Mesenchymal stem cell (in vitro differentiated cells and primary cell): Measurements from ENCODE around the gene TMEM35A.

Experiments
- DNase-seq: peaks from one replicate; pipeline ENCODE4 v3.0.0-alpha.2; 2013
- H2AFZ ChIP-seq: one replicate; pipeline ENCODE4 v1.6.1; 2013; ENCODE audit warnings: low read depth, mild to moderate bottlenecking, control low read depth, inconsistent platforms, low read length, moderate library complexity
- H2AK5ac ChIP-seq: 2 replicates; pipeline ENCODE4 v1.6.1; 2013; ENCODE audit warnings: low read length, moderate library complexity, mild to moderate bottlenecking, inconsistent platforms; ENCODE audit not compliant: severe bottlenecking
- H2BK120ac ChIP-seq: one replicate; pipeline ENCODE4 v1.6.1; 2013; ENCODE audit warnings: low read depth, mild to moderate bottlenecking, inconsistent platforms, low read length, moderate library complexity
- H2BK12ac ChIP-seq, 2 experiments: one replicate each; pipeline ENCODE4 v1.6.1; 2013; ENCODE audit warnings: inconsistent platforms in 2 of 2, low read length in 2 of 2, mild to moderate bottlenecking in 2 of 2, moderate library complexity in 2 of 2, control low read depth in 1 of 2
- H2BK15ac ChIP-seq: one replicate; pipeline ENCODE4 v1.6.1; 2013; ENCODE audit warnings: mild to moderate bottlenecking, low read depth, inconsistent platforms; ENCODE audit not compliant: poor library complexity, severe bottlenecking
- H2BK5ac ChIP-seq: 2 replicates; pipeline ENCODE4 v1.6.1; 2013; ENCODE audit warnings: low read depth, mild to moderate bottlenecking, low read length, control low read depth, inconsistent platforms; ENCODE audit not compliant: poor library complexity, severe bottlenecking
- H3K14ac ChIP-seq, 2 experiments: one replicate each; pipeline ENCODE4 v1.6.1; 2013; ENCODE audit warnings: inconsistent platforms in 2 of 2, low read length in 2 of 2, control low read depth in 1 of 2, mild to moderate bottlenecking in 1 of 2, moderate library complexity in 1 of 2
- H3K18ac ChIP-seq, 2 experiments: one replicate each; pipeline ENCODE4 v1.6.1; 2013; ENCODE audit warnings: inconsistent platforms in 2 of 2, low read length in 2 of 2, control low read depth in 1 of 2, low read depth in 1 of 2, mild to moderate bottlenecking in 1 of 2
- H3K23ac ChIP-seq, 2 experiments: one replicate each; pipeline ENCODE4 v1.6.1; 2013; ENCODE audit warnings: inconsistent platforms in 2 of 2, low read length in 2 of 2, mild to moderate bottlenecking in 2 of 2, moderate library complexity in 2 of 2, control low read depth in 1 of 2
- H3K27ac ChIP-seq: 2 replicates; pipeline ENCODE4 v1.5.1; 2013; ENCODE audit warnings: mild to moderate bottlenecking, moderate library complexity, low read length, control low read depth, inconsistent platforms; ENCODE audit not compliant: poor library complexity, severe bottlenecking
- H3K27me3 ChIP-seq, 2 experiments: 2 replicates each; pipeline versions ENCODE4 v1.6.1 to v1.7.0; 2013; ENCODE audit warnings: low read length in 2 of 2, mild to moderate bottlenecking in 2 of 2, moderate library complexity in 2 of 2, control low read depth in 1 of 2, inconsistent platforms in 1 of 2; ENCODE audit not compliant: control insufficient read depth in 1 of 2, insufficient read depth in 1 of 2
- H3K36me3 ChIP-seq, 2 experiments: 2 replicates each; pipeline versions ENCODE4 v1.6.1 to v1.7.0; 2013; ENCODE audit warnings: low read length in 2 of 2, control low read depth in 1 of 2, inconsistent platforms in 1 of 2, low read depth in 1 of 2, mild to moderate bottlenecking in 1 of 2; ENCODE audit not compliant: insufficient read depth in 2 of 2, control insufficient read depth in 1 of 2
- H3K4ac ChIP-seq, 2 experiments: one replicate each; pipeline ENCODE4 v1.6.1; 2013; ENCODE audit warnings: inconsistent platforms in 2 of 2, low read length in 2 of 2, mild to moderate bottlenecking in 2 of 2, moderate library complexity in 2 of 2, control low read depth in 1 of 2, low read depth in 1 of 2
- H3K4me1 ChIP-seq: 2 replicates; pipeline ENCODE4 v1.6.1; 2013; ENCODE audit warnings: low read depth, low read length, control low read depth; ENCODE audit not compliant: control insufficient read depth, insufficient read depth
- H3K4me2 ChIP-seq: 2 replicates; pipeline ENCODE4 v1.6.1; 2013; ENCODE audit warnings: low read length, mild to moderate bottlenecking, inconsistent platforms; ENCODE audit not compliant: poor library complexity, severe bottlenecking
- H3K4me3 ChIP-seq, 2 experiments: 2 replicates each; pipeline versions ENCODE4 v1.5.1 to v1.7.0; 2013; ENCODE audit warnings: low read length in 2 of 2, mild to moderate bottlenecking in 2 of 2, control low read depth in 1 of 2, low read depth in 1 of 2; ENCODE audit not compliant: insufficient read depth in 1 of 2
- H3K79me1 ChIP-seq: replicated peaks from 2 replicates; pipeline ENCODE4 v1.6.1; 2013; ENCODE audit warnings: mild to moderate bottlenecking, control low read depth, low read length, inconsistent platforms; ENCODE audit not compliant: poor library complexity, severe bottlenecking
- H3K9ac ChIP-seq: 2 replicates; pipeline ENCODE4 v1.7.0; 2013; ENCODE audit warnings: mild to moderate bottlenecking, low read length, moderate library complexity
- H3K9me3 ChIP-seq: 2 replicates; pipeline ENCODE4 v1.7.0; 2013; ENCODE audit warnings: mild to moderate bottlenecking, low read length; ENCODE audit not compliant: control insufficient read depth
- H4K8ac ChIP-seq: one replicate; pipeline ENCODE4 v1.6.1; 2013; ENCODE audit warnings: inconsistent platforms, mild to moderate bottlenecking, low read length, moderate library complexity
- H4K91ac ChIP-seq: one replicate; pipeline ENCODE4 v1.6.1; 2013; ENCODE audit warnings: mild to moderate bottlenecking, low read length, inconsistent platforms
- WGBS: methylation state at CpG from one replicate; pipeline ENCODE4 v1.1.7; 2013; ENCODE audit warnings: mixed read lengths; 5-methylcytosine and 5-hydroxymethylcytosine counted together

TMEM35A gene

DNA sequence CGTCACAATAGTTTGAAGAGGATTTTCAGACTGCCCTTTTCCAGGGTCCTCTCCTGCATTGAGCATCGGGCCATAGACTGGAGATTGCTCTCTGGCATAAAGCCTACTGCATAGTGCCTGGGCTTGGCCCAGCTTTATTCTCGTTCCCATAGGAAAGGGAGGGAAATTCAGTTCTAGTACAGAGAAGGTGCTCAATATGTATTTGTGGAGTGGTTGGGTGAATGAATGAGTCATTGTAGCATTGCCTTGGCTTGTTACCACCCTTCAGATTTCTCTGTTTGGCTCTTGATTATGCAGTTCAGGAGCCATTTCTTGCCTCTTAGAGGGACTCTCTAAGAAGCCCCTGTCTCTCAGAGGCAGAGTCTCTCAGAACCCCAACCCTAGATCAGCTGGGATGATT, 2.6 kb downstream of the TMEM35A start:
- no peaks in the 10 kb centered on the region for H3K79me1 ChIP-seq
- peak overlapping the region in 1 of 2 experiments; percentile 84 for H3K4me3 ChIP-seq
- no peaks in the 10 kb centered on the region for H3K36me3 ChIP-seq
- H3K27ac ChIP-seq = no peak overlapping the region
- H2BK5ac ChIP-seq = no peak overlapping the region
- H3K9ac ChIP-seq = no peak overlapping the region
- H3K4me2 ChIP-seq = no peak overlapping the region
- H2AFZ ChIP-seq = no peak overlapping the region
- no peak overlapping the region for H3K4ac ChIP-seq
- no peak overlapping the region for H2BK15ac ChIP-seq
- no peak overlapping the region for H4K8ac ChIP-seq
- H3K14ac ChIP-seq = no peak overlapping the region
- peaks cover 4% of the 10 kb centered on the region in 2 experiments for H3K27me3 ChIP-seq
- no peak overlapping the region for H4K91ac ChIP-seq
- no peaks in the 10 kb centered on the region for H3K9me3 ChIP-seq
- DNase-seq = no peak
- H2BK120ac ChIP-seq = no peak overlapping the region
- H2BK12ac ChIP-seq = no peak overlapping the region
- no peak overlapping the region for H2AK5ac ChIP-seq
- 94% methylated on average over 3 of the region's 3 CpGs for WGBS
- H3K18ac ChIP-seq = no peak overlapping the region
- H3K4me1 ChIP-seq = no peaks in the 10 kb centered on the region
- H3K23ac ChIP-seq = no peak overlapping the region

- no peak overlapping the region for H3K9ac ChIP-seq
- no peak overlapping the region for H3K14ac ChIP-seq
These were observed 13.1 kb downstream of the TMEM35A start for GRCh38 chrX:101091817-101092216.

GRCh38 chrX:101097546-101098453, 19.1 kb downstream of the TMEM35A start, which contains the start of gene CENPI:
Gene CENPI, plus strand, starts transcription at chrX:101098204. Its CDS starts 2,867 bp downstream, at chrX:101101071.
- H3K4me1 ChIP-seq = no peaks in the 10 kb centered on the region
- no peak within 1 kb of the TSS for H2AFZ ChIP-seq
- H3K79me1 ChIP-seq = no peaks in the 10 kb centered on the region
- no peak within 1 kb of the TSS for H2BK12ac ChIP-seq
- peak within 1 kb of the TSS; percentile 70 for H3K27ac ChIP-seq
- H3K4me2 ChIP-seq = peak within 1 kb of the TSS; percentile 79
- no peak within 1 kb of the TSS for H3K23ac ChIP-seq
- H4K91ac ChIP-seq = no peak within 1 kb of the TSS
- H3K9me3 ChIP-seq = no peaks in the 10 kb centered on the region
- H2BK120ac ChIP-seq = no peak within 1 kb of the TSS
- H2BK5ac ChIP-seq = no peak within 1 kb of the TSS
- no peak within 1 kb of the TSS for H3K14ac ChIP-seq
- no peak within 1 kb of the TSS for H4K8ac ChIP-seq
- peak within 1 kb of the TSS; percentile 51 to 84 for H3K4me3 ChIP-seq
- DNase-seq = peak; percentile 93
- H3K36me3 ChIP-seq = no peaks in the 10 kb centered on the region
- H2BK15ac ChIP-seq = no peak within 1 kb of the TSS
- no peak within 1 kb of the TSS for H2AK5ac ChIP-seq
- H3K4ac ChIP-seq = no peak within 1 kb of the TSS
- H3K27me3 ChIP-seq = no peaks in the 10 kb centered on the region
- WGBS = 1% methylated on average over 39 of the region's 48 CpGs
- peak within 1 kb of the TSS; percentile 86 for H3K9ac ChIP-seq
- H3K18ac ChIP-seq = no peak within 1 kb of the TSS

More at GRCh38 chrX:101091817-101092216, 13.1 kb downstream of the TMEM35A start:
- WGBS = 100% methylated on average over 1 of the region's 1 CpG
- H3K4me1 ChIP-seq = no peaks in the 10 kb centered on the region
- no peak overlapping the region for H2BK5ac ChIP-seq
- H2BK120ac ChIP-seq = no peak overlapping the region
- DNase-seq = no peak
- H3K9me3 ChIP-seq = no peaks in the 10 kb centered on the region
- H4K8ac ChIP-seq = no peak overlapping the region
- no peak overlapping the region for H3K27ac ChIP-seq
- H2BK15ac ChIP-seq = no peak overlapping the region
- H3K36me3 ChIP-seq = no peaks in the 10 kb centered on the region
- H3K4me3 ChIP-seq = no peak overlapping the region
- H3K79me1 ChIP-seq = no peaks in the 10 kb centered on the region
- no peak overlapping the region for H3K4me2 ChIP-seq
- no peak overlapping the region for H3K23ac ChIP-seq
- H2BK12ac ChIP-seq = no peak overlapping the region
- no peaks in the 10 kb centered on the region for H3K27me3 ChIP-seq
- H3K4ac ChIP-seq = no peak overlapping the region
- no peak overlapping the region for H2AK5ac ChIP-seq
- no peak overlapping the region for H3K18ac ChIP-seq
- no peak overlapping the region for H2AFZ ChIP-seq
- no peak overlapping the region for H4K91ac ChIP-seq

DNA sequence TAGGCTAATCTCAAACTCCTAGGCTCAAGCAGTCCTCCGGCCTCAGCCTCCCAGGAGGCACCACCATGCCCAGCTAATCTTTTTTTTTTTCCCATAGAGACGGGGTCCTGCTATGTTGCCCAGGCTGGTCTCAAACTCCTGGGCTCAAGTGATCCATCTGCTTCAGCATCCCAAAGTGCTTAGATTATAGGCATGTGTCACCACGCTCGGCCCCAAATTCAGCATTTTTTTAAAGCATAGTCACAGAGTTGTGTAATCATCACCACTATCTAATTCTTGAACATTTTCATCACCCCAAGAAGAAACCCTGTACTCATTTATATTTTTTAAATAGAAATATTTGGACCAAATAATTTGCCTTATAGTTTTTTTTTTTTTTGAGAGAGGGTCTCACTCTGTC, 29.6 kb downstream of the TMEM35A start:
- no peaks in the 10 kb centered on the region for H3K9me3 ChIP-seq
- H3K23ac ChIP-seq = no peak overlapping the region
- no peak overlapping the region for H4K91ac ChIP-seq
- no peak overlapping the region for H3K9ac ChIP-seq
- H3K14ac ChIP-seq = no peak overlapping the region
- no peak overlapping the region for H2BK12ac ChIP-seq
- H3K27me3 ChIP-seq = no peaks in the 10 kb centered on the region
- no peaks in the 10 kb centered on the region for H3K36me3 ChIP-seq
- no peaks in the 10 kb centered on the region for H3K79me1 ChIP-seq
- no peak overlapping the region for H2AK5ac ChIP-seq
- H4K8ac ChIP-seq = no peak overlapping the region
- H3K18ac ChIP-seq = no peak overlapping the region
- no peak overlapping the region for H3K4me2 ChIP-seq
- no peak overlapping the region for H2BK120ac ChIP-seq
- H2AFZ ChIP-seq = no peak overlapping the region
- no peak overlapping the region for H2BK15ac ChIP-seq
- H2BK5ac ChIP-seq = no peak overlapping the region
- DNase-seq = peak; percentile 40
- H3K27ac ChIP-seq = no peak overlapping the region
- H3K4ac ChIP-seq = no peak overlapping the region
- WGBS = 69% methylated on average over 2 of the region's 4 CpGs
- no peak overlapping the region for H3K4me3 ChIP-seq
- no peaks in the 10 kb centered on the region for H3K4me1 ChIP-seq
